Endothelial cell (in vitro differentiated cells): ENCODE measurements around the gene PHGDH. TPM values are rescaled to one million over a fixed set of nuclear protein-coding genes. Genes with fewer than 3 reads are reported as not detected.
A peak's percentile ranks its signal among the peaks of the same experiment; 100 is the strongest.

ENCODE experiments used
- DNase-seq: peaks from one replicate; pipeline ENCODE4 v3.0.0; 2021; ENCODE audit warnings: low spot score
- H3K27ac Mint-ChIP-seq: one replicate; pipeline ENCODE4 v1.8.0; 2021; ENCODE audit warnings: mixed read lengths, inconsistent platforms; ENCODE audit not compliant: unreplicated experiment
- H3K27me3 Mint-ChIP-seq: one replicate; pipeline ENCODE4 v1.8.0; 2021; ENCODE audit warnings: mild to moderate bottlenecking, moderate library complexity, mixed read lengths, inconsistent platforms; ENCODE audit not compliant: unreplicated experiment
- H3K36me3 Mint-ChIP-seq: one replicate; pipeline ENCODE4 v1.8.0; 2021; ENCODE audit warnings: mild to moderate bottlenecking, low read depth, mixed read lengths, inconsistent platforms; ENCODE audit not compliant: unreplicated experiment
- H3K4me1 Mint-ChIP-seq: one replicate; pipeline ENCODE4 v1.8.0; 2021; ENCODE audit warnings: mild to moderate bottlenecking, mixed read lengths, inconsistent platforms; ENCODE audit not compliant: unreplicated experiment
- H3K4me3 Mint-ChIP-seq: one replicate; pipeline ENCODE4 v1.8.0; 2021; ENCODE audit warnings: mild to moderate bottlenecking, mixed read lengths, inconsistent platforms; ENCODE audit not compliant: unreplicated experiment
- H3K9me3 Mint-ChIP-seq: one replicate; pipeline ENCODE4 v1.8.0; 2021; ENCODE audit warnings: mixed read lengths, inconsistent platforms; ENCODE audit not compliant: unreplicated experiment
- total RNA-seq: library from RNA; stranded (reverse); fragmentation: NEBNext Ultra II Directional; extraction: Animal tissue kit (Norgen Biotek cat#: 25700); gene quantifications from one replicate; pipeline ENCODE4 v1.2.1, GENCODE V29; 2021; ENCODE audit not compliant: unreplicated experiment
- TF ChIP-seq, protein P1 (sequence below): fragments of 200-600 bp; sonication (generic); IDR thresholded peaks from one replicate; pipeline ENCODE4 v1.5.0; 2021; ENCODE audit warnings: antibody characterized with exemption; ENCODE audit not compliant: unreplicated experiment

Gene PHGDH
- total RNA-seq, 1 donor from 2014 or later: 137 TPM

- no peaks in the 10 kb centered on the region for H3K4me1 Mint-ChIP-seq
- TF ChIP-seq, protein P1, sequence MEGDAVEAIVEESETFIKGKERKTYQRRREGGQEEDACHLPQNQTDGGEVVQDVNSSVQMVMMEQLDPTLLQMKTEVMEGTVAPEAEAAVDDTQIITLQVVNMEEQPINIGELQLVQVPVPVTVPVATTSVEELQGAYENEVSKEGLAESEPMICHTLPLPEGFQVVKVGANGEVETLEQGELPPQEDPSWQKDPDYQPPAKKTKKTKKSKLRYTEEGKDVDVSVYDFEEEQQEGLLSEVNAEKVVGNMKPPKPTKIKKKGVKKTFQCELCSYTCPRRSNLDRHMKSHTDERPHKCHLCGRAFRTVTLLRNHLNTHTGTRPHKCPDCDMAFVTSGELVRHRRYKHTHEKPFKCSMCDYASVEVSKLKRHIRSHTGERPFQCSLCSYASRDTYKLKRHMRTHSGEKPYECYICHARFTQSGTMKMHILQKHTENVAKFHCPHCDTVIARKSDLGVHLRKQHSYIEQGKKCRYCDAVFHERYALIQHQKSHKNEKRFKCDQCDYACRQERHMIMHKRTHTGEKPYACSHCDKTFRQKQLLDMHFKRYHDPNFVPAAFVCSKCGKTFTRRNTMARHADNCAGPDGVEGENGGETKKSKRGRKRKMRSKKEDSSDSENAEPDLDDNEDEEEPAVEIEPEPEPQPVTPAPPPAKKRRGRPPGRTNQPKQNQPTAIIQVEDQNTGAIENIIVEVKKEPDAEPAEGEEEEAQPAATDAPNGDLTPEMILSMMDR: no peak
- DNase-seq: no peak
- H3K4me3 Mint-ChIP-seq: no peak overlapping the region
- no peaks in the 10 kb centered on the region for H3K27me3 Mint-ChIP-seq
- no peak overlapping the region for H3K27ac Mint-ChIP-seq
- H3K9me3 Mint-ChIP-seq: no peaks in the 10 kb centered on the region
- H3K36me3 Mint-ChIP-seq: no peaks in the 10 kb centered on the region
Measured at GRCh38 chr1:119766374-119766794, 54.6 kb downstream of the PHGDH start.

- no peak overlapping the region for H3K4me3 Mint-ChIP-seq
- DNase-seq: no peak
- TF ChIP-seq, protein P1: no peak
- no peaks in the 10 kb centered on the region for H3K4me1 Mint-ChIP-seq
- H3K27me3 Mint-ChIP-seq: no peaks in the 10 kb centered on the region
- H3K9me3 Mint-ChIP-seq: no peaks in the 10 kb centered on the region
- no peak overlapping the region for H3K27ac Mint-ChIP-seq
- H3K36me3 Mint-ChIP-seq: no peaks in the 10 kb centered on the region
Measured at GRCh38 chr1:119767486-119767885, 55.8 kb downstream of the PHGDH start.

DNA sequence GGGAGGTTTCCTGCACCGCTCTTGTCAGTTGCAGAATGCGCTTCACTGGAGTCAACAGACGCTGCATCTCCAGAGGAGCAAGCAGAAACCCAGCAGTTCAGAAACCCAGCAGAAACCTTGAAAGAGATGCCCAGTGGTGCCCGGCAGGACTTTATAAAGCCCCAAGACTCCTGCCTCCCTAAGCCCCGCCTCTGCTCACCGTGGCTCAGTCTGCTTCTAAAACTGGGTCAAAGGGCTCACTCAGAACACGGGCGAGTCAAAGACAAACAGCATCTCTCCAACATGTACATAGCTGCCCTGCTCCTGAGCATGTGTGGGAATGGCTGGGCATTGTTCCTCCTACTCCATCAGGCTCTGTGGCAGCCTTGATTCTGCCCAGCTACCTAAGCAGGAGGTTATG, 57.0 kb downstream of the PHGDH start, which contains the start of gene HMGCS2:
Gene HMGCS2, minus strand, starts transcription at position 128 of the 400 bp plus-strand sequence. Its CDS starts 61 bp downstream, at position 67.
- Mint-ChIP-seq H3K4me1 (peaks cover 2% of the 10 kb centered on the region), H3K27me3 (no peaks in the 10 kb centered on the region), H3K27ac (no peak within 1 kb of the TSS), H3K9me3 (no peaks in the 10 kb centered on the region), H3K36me3 (no peaks in the 10 kb centered on the region), H3K4me3 (no peak within 1 kb of the TSS)
- TF ChIP-seq, protein P1: no peak
- DNase-seq: no peak

DNA sequence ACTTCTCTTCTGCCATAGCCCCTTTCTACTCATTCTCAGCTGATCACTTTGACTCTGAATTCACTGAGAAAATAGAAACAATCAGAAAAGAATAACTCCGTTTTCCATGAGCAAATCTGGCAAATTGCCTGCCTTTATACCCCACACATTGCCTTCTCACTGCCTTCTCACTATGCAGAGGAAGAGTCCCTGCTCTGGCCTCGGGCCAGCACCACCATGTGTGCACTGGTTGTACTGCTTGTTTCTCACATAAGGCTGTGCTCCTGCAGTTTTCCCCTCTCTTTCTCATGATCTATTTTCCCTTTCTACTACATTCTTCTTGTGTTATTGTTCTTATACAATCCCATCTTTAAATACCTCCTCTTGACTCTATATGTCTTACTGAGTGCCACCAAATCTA, 59.3 kb downstream of the PHGDH start:
- no peak overlapping the region for H3K27ac Mint-ChIP-seq
- no peaks in the 10 kb centered on the region for H3K27me3 Mint-ChIP-seq
- DNase-seq: peak; percentile 25
- no peak overlapping the region for H3K4me3 Mint-ChIP-seq
- no peaks in the 10 kb centered on the region for H3K36me3 Mint-ChIP-seq
- H3K9me3 Mint-ChIP-seq: no peaks in the 10 kb centered on the region
- H3K4me1 Mint-ChIP-seq: peaks cover 2% of the 10 kb centered on the region
- TF ChIP-seq, protein P1: no peak

- H3K27ac Mint-ChIP-seq: no peak overlapping the region
- H3K4me1 Mint-ChIP-seq: peaks cover 2% of the 10 kb centered on the region
- no peak for DNase-seq
- no peaks in the 10 kb centered on the region for H3K36me3 Mint-ChIP-seq
- TF ChIP-seq, protein P1: no peak
- H3K27me3 Mint-ChIP-seq: peaks cover 2% of the 10 kb centered on the region
- H3K9me3 Mint-ChIP-seq: no peaks in the 10 kb centered on the region
- H3K4me3 Mint-ChIP-seq: no peak overlapping the region
Measured at GRCh38 chr1:119771770-119772169, 60.0 kb downstream of the PHGDH start.
